ENCODE data around the gene ZNF76.

The ZNF76 gene

GRCh38 chr6:35295521-35296315, 36.2 kb downstream of the ZNF76 start:
- TF ChIP-seq CTCF (conservative IDR thresholded peaks at IDR 0.05) = no peak
- no peak overlapping the region for H3K27ac ChIP-seq

GRCh38 chr6:35296931-35297600, 37.5 kb downstream of the ZNF76 start:
- no peak for TF ChIP-seq CTCF (conservative IDR thresholded peaks at IDR 0.05)
- peak overlapping the region; percentile 62; the same call in 1 of the 2 replicates for H3K27ac ChIP-seq

GRCh38 chr6:35297601-35298481, 38.3 kb downstream of the ZNF76 start, which contains the start of gene DEF6:
TSS of gene DEF6 (plus strand) at chr6:35297818. CDS start at chr6:35297857, 39 bp downstream.
- peak; percentile 91 for TF ChIP-seq CTCF (conservative IDR thresholded peaks at IDR 0.05)
- peak within 1 kb of the TSS; percentile 62; the same call in 1 of the 2 replicates for H3K27ac ChIP-seq

- TF ChIP-seq CTCF (conservative IDR thresholded peaks at IDR 0.05) = no peak
- peak overlapping the region; percentile 62; the same call in 1 of the 2 replicates for H3K27ac ChIP-seq
These were observed 39.1 kb downstream of the ZNF76 start for GRCh38 chr6:35298625-35299140.

- H3K27ac ChIP-seq = no peak overlapping the region
- no peak for TF ChIP-seq CTCF (conservative IDR thresholded peaks at IDR 0.05)
These were observed 40.1 kb downstream of the ZNF76 start for GRCh38 chr6:35299674-35300073.

GRCh38 chr6:35300848-35301247, 41.3 kb downstream of the ZNF76 start:
- no peak for TF ChIP-seq CTCF (conservative IDR thresholded peaks at IDR 0.05)
- no peak overlapping the region for H3K27ac ChIP-seq
